Activated T-helper 17 cell treated with anti-CD3 and anti-CD28 coated beads, Interleukin-2, amount 50 U/mL, for 72 hours (primary cell): ENCODE data around the gene FASN. TPM values are rescaled to one million over a fixed set of nuclear protein-coding genes. Genes with fewer than 3 reads are reported as not detected.
A peak's percentile ranks its signal among the peaks of the same experiment; 100 is the strongest.

Experiments
- ATAC-seq: fragments of 150-1000 bp; cut with Tn5 transposase; replicated peaks from 2 replicates; pipeline ENCODE4 v1.10.0; 2021; ENCODE audit warnings: mild to moderate bottlenecking, moderate library complexity
- H3K27ac Mint-ChIP-seq: one replicate; pipeline ENCODE4 v1.8.0; 2022; ENCODE audit warnings: mixed read lengths
- H3K27me3 Mint-ChIP-seq: one replicate; pipeline ENCODE4 v1.8.0; 2022; ENCODE audit warnings: mixed read lengths
- H3K36me3 Mint-ChIP-seq: one replicate; pipeline ENCODE4 v1.8.0; 2022; ENCODE audit warnings: low read depth, mild to moderate bottlenecking, mixed read lengths
- H3K4me1 Mint-ChIP-seq: one replicate; pipeline ENCODE4 v1.8.0; 2022; ENCODE audit warnings: mixed read lengths
- H3K4me3 Mint-ChIP-seq: one replicate; pipeline ENCODE4 v1.8.0; 2022; ENCODE audit warnings: mild to moderate bottlenecking, mixed read lengths
- H3K9me3 Mint-ChIP-seq: one replicate; pipeline ENCODE4 v1.8.0; 2022; ENCODE audit warnings: mixed read lengths
- total RNA-seq, 2 donors: library from RNA; stranded (reverse); gene quantifications; one replicate each; pipeline ENCODE4 v1.2.3, GENCODE V29; 2022

Gene FASN
- total RNA-seq, 2 donors from 2014 or later = 109 to 242 TPM

- H3K4me1 Mint-ChIP-seq = peaks cover 19% of the 10 kb centered on the region
- ATAC-seq = no peak
- H3K27ac Mint-ChIP-seq = peak overlapping the region; percentile 45
- no peaks in the 10 kb centered on the region for H3K27me3 Mint-ChIP-seq
- no peak overlapping the region for H3K4me3 Mint-ChIP-seq
- H3K36me3 Mint-ChIP-seq = no peaks in the 10 kb centered on the region
- no peaks in the 10 kb centered on the region for H3K9me3 Mint-ChIP-seq
Measured at GRCh38 chr17:82124101-82124500, 26.1 kb upstream of the FASN start.

- ATAC-seq = no peak
Measured at GRCh38 chr17:82121660-82122629, 23.9 kb upstream of the FASN start.

GRCh38 chr17:82121246-82121645, 23.2 kb upstream of the FASN start:
- H3K4me3 Mint-ChIP-seq = no peak overlapping the region
- peaks cover 7% of the 10 kb centered on the region for H3K4me1 Mint-ChIP-seq
- no peak overlapping the region for H3K27ac Mint-ChIP-seq

More at GRCh38 chr17:82121660-82122629, 23.9 kb upstream of the FASN start:
- Mint-ChIP-seq H3K27ac (no peak overlapping the region), H3K4me1 (peaks cover 14% of the 10 kb centered on the region), H3K9me3 (no peaks in the 10 kb centered on the region), H3K27me3 (no peaks in the 10 kb centered on the region), H3K36me3 (no peaks in the 10 kb centered on the region), H3K4me3 (no peak overlapping the region)

GRCh38 chr17:82120148-82120547, 22.1 kb upstream of the FASN start:
- no peak overlapping the region for H3K4me3 Mint-ChIP-seq
- ATAC-seq = peak; percentile 44

More at GRCh38 chr17:82121246-82121645, 23.2 kb upstream of the FASN start:
- Mint-ChIP-seq H3K36me3 (no peaks in the 10 kb centered on the region), H3K27me3 (no peaks in the 10 kb centered on the region), H3K9me3 (no peaks in the 10 kb centered on the region)
- no peak for ATAC-seq

GRCh38 chr17:82118815-82119380, 20.9 kb upstream of the FASN start:
- no peaks in the 10 kb centered on the region for H3K9me3 Mint-ChIP-seq
- H3K4me3 Mint-ChIP-seq = no peak overlapping the region

More at GRCh38 chr17:82120148-82120547, 22.1 kb upstream of the FASN start:
- no peaks in the 10 kb centered on the region for H3K36me3 Mint-ChIP-seq
- no peaks in the 10 kb centered on the region for H3K4me1 Mint-ChIP-seq
- no peaks in the 10 kb centered on the region for H3K9me3 Mint-ChIP-seq
- H3K27me3 Mint-ChIP-seq = no peaks in the 10 kb centered on the region
- no peak overlapping the region for H3K27ac Mint-ChIP-seq

GRCh38 chr17:82118168-82118814, 20.3 kb upstream of the FASN start:
- Mint-ChIP-seq H3K4me1 (no peaks in the 10 kb centered on the region), H3K27me3 (no peaks in the 10 kb centered on the region), H3K36me3 (no peaks in the 10 kb centered on the region), H3K9me3 (no peaks in the 10 kb centered on the region), H3K4me3 (no peak overlapping the region), H3K27ac (peak overlapping the region; percentile 22)
- no peak for ATAC-seq

More at GRCh38 chr17:82118815-82119380, 20.9 kb upstream of the FASN start:
- Mint-ChIP-seq H3K36me3 (no peaks in the 10 kb centered on the region), H3K4me1 (no peaks in the 10 kb centered on the region), H3K27me3 (no peaks in the 10 kb centered on the region), H3K27ac (no peak overlapping the region)
- ATAC-seq = no peak

- Mint-ChIP-seq H3K27me3 (no peaks in the 10 kb centered on the region), H3K4me3 (no peak overlapping the region), H3K36me3 (no peaks in the 10 kb centered on the region), H3K9me3 (no peaks in the 10 kb centered on the region), H3K27ac (peak overlapping the region; percentile 22), H3K4me1 (no peaks in the 10 kb centered on the region)
- ATAC-seq = no peak
Measured at GRCh38 chr17:82117139-82118090, 19.4 kb upstream of the FASN start.

- H3K27me3 Mint-ChIP-seq = no peaks in the 10 kb centered on the region
- H3K36me3 Mint-ChIP-seq = no peaks in the 10 kb centered on the region
- H3K4me1 Mint-ChIP-seq = no peaks in the 10 kb centered on the region
- H3K9me3 Mint-ChIP-seq = no peaks in the 10 kb centered on the region
- ATAC-seq = no peak
- H3K27ac Mint-ChIP-seq = peak overlapping the region; percentile 38
- no peak overlapping the region for H3K4me3 Mint-ChIP-seq
Measured at GRCh38 chr17:82116246-82116645, 18.2 kb upstream of the FASN start.

- Mint-ChIP-seq H3K4me3 (no peak overlapping the region), H3K36me3 (no peaks in the 10 kb centered on the region), H3K4me1 (no peaks in the 10 kb centered on the region), H3K27me3 (no peaks in the 10 kb centered on the region), H3K9me3 (no peaks in the 10 kb centered on the region), H3K27ac (no peak overlapping the region)
- no peak for ATAC-seq
Measured at GRCh38 chr17:82114872-82115271, 16.8 kb upstream of the FASN start.

- H3K27me3 Mint-ChIP-seq = no peaks in the 10 kb centered on the region
- H3K9me3 Mint-ChIP-seq = no peaks in the 10 kb centered on the region
- no peak for ATAC-seq
- no peak overlapping the region for H3K27ac Mint-ChIP-seq
- no peaks in the 10 kb centered on the region for H3K4me1 Mint-ChIP-seq
- H3K4me3 Mint-ChIP-seq = no peak overlapping the region
- H3K36me3 Mint-ChIP-seq = no peaks in the 10 kb centered on the region
Measured at GRCh38 chr17:82114447-82114846, 16.4 kb upstream of the FASN start.

GRCh38 chr17:82113941-82114340, 15.9 kb upstream of the FASN start:
- Mint-ChIP-seq H3K27me3 (no peaks in the 10 kb centered on the region), H3K9me3 (no peaks in the 10 kb centered on the region), H3K4me3 (no peak overlapping the region), H3K4me1 (no peaks in the 10 kb centered on the region), H3K36me3 (no peaks in the 10 kb centered on the region), H3K27ac (no peak overlapping the region)
- ATAC-seq = no peak

GRCh38 chr17:82113422-82113821, 15.4 kb upstream of the FASN start:
- no peaks in the 10 kb centered on the region for H3K9me3 Mint-ChIP-seq
- ATAC-seq = no peak
- no peaks in the 10 kb centered on the region for H3K27me3 Mint-ChIP-seq
- H3K4me3 Mint-ChIP-seq = no peak overlapping the region
- no peaks in the 10 kb centered on the region for H3K36me3 Mint-ChIP-seq
- no peak overlapping the region for H3K27ac Mint-ChIP-seq
- H3K4me1 Mint-ChIP-seq = no peaks in the 10 kb centered on the region

- no peaks in the 10 kb centered on the region for H3K9me3 Mint-ChIP-seq
- H3K36me3 Mint-ChIP-seq = no peaks in the 10 kb centered on the region
- no peak overlapping the region for H3K27ac Mint-ChIP-seq
- H3K27me3 Mint-ChIP-seq = no peaks in the 10 kb centered on the region
- no peaks in the 10 kb centered on the region for H3K4me1 Mint-ChIP-seq
- ATAC-seq = no peak
- no peak overlapping the region for H3K4me3 Mint-ChIP-seq
Measured at GRCh38 chr17:82112914-82113311, 14.9 kb upstream of the FASN start.
